ENCODE results near the gene DDR1.
"Not testable (repeated sequence)": the region's sequence is repeated elsewhere in the genome, so short reads cannot be mapped to it uniquely, and the experiment has no call there.

The DDR1 gene

GRCh38 chr6:30854285-30855040 lies 29.9 kb upstream of the DDR1 start:
- DNase-seq (ENCODE audit: low spot score): no peak

GRCh38 chr6:30855429-30856075 lies 28.8 kb upstream of the DDR1 start:
- no peak for DNase-seq (ENCODE audit: low spot score)

GRCh38 chr6:30857112-30857511 lies 27.2 kb upstream of the DDR1 start:
- DNase-seq (ENCODE audit: low spot score): no peak

- no peak for DNase-seq (ENCODE audit: low spot score)
These were observed 26.8 kb upstream of the DDR1 start for GRCh38 chr6:30857549-30857948.

GRCh38 chr6:30859726-30860125 lies 24.6 kb upstream of the DDR1 start:
- not testable (repeated sequence) for DNase-seq (ENCODE audit: low spot score)

- no peak for DNase-seq (ENCODE audit: low spot score)
These were observed 22.9 kb upstream of the DDR1 start for GRCh38 chr6:30861257-30862048.

GRCh38 chr6:30862156-30862875 lies 22.0 kb upstream of the DDR1 start:
- DNase-seq (ENCODE audit: low spot score): no peak

- no peak for DNase-seq (ENCODE audit: low spot score)
These were observed 20.0 kb upstream of the DDR1 start for GRCh38 chr6:30864325-30864724.

- not testable (repeated sequence) for DNase-seq (ENCODE audit: low spot score)
These were observed 15.0 kb upstream of the DDR1 start for GRCh38 chr6:30869241-30869749.

GRCh38 chr6:30870546-30870945 lies 13.8 kb upstream of the DDR1 start:
- no peak for DNase-seq (ENCODE audit: low spot score)

- DNase-seq (ENCODE audit: low spot score): no peak
These were observed 12.6 kb upstream of the DDR1 start for GRCh38 chr6:30871592-30872183.

GRCh38 chr6:30873137-30873640 lies 11.1 kb upstream of the DDR1 start:
- no peak for DNase-seq (ENCODE audit: low spot score)

- DNase-seq (ENCODE audit: low spot score): not testable (repeated sequence)
These were observed 10.5 kb upstream of the DDR1 start for GRCh38 chr6:30873795-30874194.

GRCh38 chr6:30875244-30876038 lies 8.9 kb upstream of the DDR1 start:
- DNase-seq (ENCODE audit: low spot score): no peak

GRCh38 chr6:30876039-30876730 lies 8.1 kb upstream of the DDR1 start:
- no peak for DNase-seq (ENCODE audit: low spot score)

- DNase-seq (ENCODE audit: low spot score): peak; percentile 78
These were observed 6.7 kb upstream of the DDR1 start for GRCh38 chr6:30877419-30878262.

GRCh38 chr6:30879684-30880427 lies 4.5 kb upstream of the DDR1 start:
- DNase-seq (ENCODE audit: low spot score): no peak

- DNase-seq (ENCODE audit: low spot score): no peak
These were observed 3.5 kb upstream of the DDR1 start for GRCh38 chr6:30880698-30881252.

All from CD4-positive, alpha-beta T cell treated with Interleukin-15 for 4 hours (primary cell).